ENCODE results near the gene CAVIN4. TPM values are rescaled to one million over a fixed set of nuclear protein-coding genes. Genes with fewer than 3 reads are reported as not detected.

The CAVIN4 gene
- total RNA-seq (2014; rRNA removed; shearing (Covaris generic)) = 0.08 and 0.10 TPM in 2 replicates

DNA sequence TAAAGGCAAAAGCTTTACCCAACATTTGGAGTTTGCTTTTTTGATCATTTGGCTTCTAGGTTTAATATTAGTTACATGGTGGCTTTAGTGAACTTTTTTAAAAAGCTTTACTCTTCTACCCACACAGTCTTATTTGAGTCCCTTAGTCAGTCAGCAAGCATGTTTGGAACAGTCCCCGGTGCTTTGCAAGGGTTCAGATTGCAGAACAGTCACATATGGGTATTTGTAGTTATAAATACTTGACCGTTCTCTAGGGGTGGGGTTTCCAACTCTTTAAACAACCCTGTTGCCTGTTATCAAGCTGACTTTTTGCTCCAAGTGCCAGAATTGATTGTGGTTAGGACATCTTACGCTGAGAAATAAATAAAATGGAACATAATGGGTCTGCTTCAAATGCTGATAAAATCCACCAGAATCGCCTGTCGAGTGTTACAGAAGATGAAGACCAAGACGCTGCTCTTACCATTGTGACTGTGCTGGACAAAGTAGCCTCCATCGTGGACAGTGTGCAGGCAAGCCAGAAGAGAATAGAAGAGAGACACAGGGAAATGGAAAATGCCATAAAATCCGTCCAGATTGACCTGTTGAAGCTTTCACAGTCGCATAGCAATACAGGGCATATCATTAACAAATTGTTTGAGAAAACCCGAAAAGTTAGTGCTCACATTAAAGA lies at the start of gene CAVIN4:
Gene CAVIN4 (plus strand): TSS at position 304 of the 673 bp plus-strand sequence. CDS start 65 bp downstream, at position 369.
- no peak for DNase-seq (ENCODE audit: low spot score)

DNA sequence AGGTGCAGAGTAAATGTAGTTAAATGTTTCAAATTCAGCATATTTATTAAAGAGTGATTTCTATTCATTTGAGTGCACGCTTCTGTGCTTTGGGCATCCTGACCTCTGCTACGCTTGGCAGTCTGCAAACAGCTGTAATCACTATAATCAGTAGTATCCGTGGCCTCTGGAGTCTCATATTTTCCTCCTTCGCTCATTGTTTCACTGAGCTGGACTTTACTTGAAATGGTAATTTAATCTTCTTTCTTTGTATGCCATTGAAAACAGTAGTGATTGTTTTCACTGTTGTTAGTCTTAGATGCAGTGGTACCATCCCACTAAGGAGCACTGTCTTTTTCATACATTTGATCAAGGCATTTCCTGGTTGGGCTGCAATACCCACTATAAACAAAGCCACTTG lies 43.5 kb upstream of the CAVIN4 start:
- no peak for DNase-seq (ENCODE audit: low spot score)

GRCh38 chr9:100540327-100540726 lies 37.6 kb upstream of the CAVIN4 start:
- no peak for DNase-seq (ENCODE audit: low spot score)

- no peak for DNase-seq (ENCODE audit: low spot score)
Measured at GRCh38 chr9:100549048-100549447, 28.8 kb upstream of the CAVIN4 start.

- no peak for DNase-seq (ENCODE audit: low spot score)
Measured at GRCh38 chr9:100554935-100555401, 22.9 kb upstream of the CAVIN4 start.

GRCh38 chr9:100555471-100555870 lies 22.4 kb upstream of the CAVIN4 start:
- DNase-seq (ENCODE audit: low spot score) = no peak

- DNase-seq (ENCODE audit: low spot score) = no peak
Measured at GRCh38 chr9:100557053-100557452, 20.8 kb upstream of the CAVIN4 start.

GRCh38 chr9:100561256-100561655 lies 16.6 kb upstream of the CAVIN4 start:
- DNase-seq (ENCODE audit: low spot score) = no peak

DNA sequence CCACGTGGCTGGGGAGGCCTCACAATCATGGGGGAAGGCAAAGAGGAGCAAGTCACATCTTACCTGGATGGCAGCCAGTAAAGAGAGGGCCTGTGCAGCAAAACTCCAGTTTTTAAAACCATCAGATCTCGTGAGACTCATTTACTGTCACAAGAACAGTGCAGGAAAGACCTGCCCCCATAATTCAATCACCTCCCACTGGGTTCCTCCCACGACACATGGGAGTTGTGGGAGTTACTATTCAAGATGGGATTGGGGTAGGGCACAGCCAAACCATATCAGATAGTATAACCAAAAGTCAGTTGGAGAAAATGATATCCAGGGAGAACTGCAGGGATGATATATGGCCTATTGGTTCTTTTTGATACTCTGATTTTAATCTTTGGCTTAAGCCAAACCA lies 10.0 kb upstream of the CAVIN4 start:
- DNase-seq (ENCODE audit: low spot score) = no peak

GRCh38 chr9:100573655-100574260 lies 4.1 kb upstream of the CAVIN4 start:
- no peak for DNase-seq (ENCODE audit: low spot score)

GRCh38 chr9:100575006-100575405 lies 2.9 kb upstream of the CAVIN4 start:
- DNase-seq (ENCODE audit: low spot score) = no peak

DNA sequence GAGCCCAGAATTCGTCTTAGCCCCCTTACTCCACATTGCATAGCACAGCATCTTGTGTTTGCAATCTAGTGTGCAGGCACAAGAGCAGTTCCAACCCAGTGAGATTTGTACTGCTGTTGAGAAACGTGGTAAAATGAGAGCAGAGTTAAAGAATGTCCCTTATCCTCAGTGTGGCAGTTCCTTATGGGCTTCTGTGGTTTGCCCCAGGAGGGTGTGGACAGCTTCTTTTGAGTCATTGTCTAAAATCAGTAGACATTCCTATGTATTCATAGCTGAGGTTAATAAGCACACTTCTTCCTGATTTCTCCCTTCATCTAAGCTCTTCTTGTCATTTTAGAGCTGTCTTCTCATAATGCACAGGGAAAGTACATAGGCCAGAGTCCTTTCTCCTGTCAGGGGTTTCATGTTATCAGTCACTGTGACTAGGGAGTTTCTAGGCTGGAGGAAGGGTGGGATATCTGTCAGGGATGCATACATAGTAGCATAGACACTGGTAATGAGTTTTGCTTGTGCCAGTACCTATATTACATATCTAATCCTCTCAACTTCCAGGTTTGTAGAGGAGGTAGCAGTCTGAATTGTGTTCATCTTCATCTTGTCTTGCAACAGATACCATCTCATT lies 2.0 kb upstream of the CAVIN4 start:
- DNase-seq (ENCODE audit: low spot score) = no peak

DNA sequence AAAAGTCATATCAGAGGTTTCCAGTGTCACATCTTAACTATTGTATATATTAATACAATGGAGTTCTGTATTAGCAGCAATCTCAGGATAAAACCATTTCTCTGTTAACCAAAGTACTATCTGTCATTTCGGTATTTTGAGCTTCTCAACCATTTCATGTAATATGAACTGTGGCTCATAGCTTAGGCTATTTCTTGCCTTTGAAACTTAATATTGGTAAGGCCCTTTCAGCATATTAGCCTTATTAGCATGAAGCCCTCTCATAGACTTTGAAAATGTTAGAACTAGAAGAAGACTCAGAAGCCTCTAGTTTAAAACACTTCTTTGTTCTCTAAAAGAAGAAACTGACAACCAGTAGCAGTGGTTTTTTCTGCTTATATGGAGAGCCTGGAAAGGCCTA lies 731 bp downstream of the CAVIN4 start:
- DNase-seq (ENCODE audit: low spot score) = no peak

DNA sequence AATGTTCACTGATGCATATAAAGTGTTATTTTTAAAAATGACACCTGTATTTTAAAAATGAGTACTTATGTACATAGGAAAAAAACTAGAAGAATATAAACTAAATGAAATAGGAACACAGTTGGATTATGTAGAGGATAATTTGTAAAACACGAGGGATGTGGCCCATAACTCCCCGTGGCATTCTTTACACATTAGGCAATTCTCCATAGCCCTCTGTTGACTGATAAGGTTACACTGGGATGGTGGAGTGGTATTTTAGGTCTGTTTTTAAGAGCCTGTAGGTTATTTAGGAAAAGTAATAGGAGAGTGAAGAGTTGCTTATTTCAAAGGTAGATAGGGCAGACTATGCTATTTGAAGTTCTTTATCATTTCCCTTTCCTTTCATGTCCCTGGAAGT lies 1.8 kb downstream of the CAVIN4 start:
- DNase-seq (ENCODE audit: low spot score) = no peak

GRCh38 chr9:100580257-100580656 lies 2.4 kb downstream of the CAVIN4 start:
- no peak for DNase-seq (ENCODE audit: low spot score)

- DNase-seq (ENCODE audit: low spot score) = no peak
Measured at GRCh38 chr9:100581081-100581480, 3.2 kb downstream of the CAVIN4 start.

DNA sequence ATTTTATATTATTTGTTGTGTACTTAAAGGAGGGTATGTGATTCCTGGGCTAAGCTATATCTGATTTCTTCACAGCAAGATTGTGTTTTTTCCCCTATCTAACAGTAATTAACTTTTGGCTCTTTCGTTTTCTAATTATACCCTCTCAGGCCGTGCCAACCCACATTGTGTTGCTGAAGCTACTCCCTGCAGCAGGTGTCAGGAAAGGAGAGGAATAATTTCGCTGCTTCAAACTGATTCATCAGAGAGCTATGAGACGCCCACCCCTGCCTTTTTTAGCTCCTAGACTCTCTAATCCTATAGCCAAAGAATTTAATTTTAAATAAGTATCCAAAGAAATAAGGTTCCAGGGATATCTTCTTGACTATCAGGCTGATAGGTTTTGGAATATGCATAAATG lies 3.8 kb downstream of the CAVIN4 start:
- DNase-seq (ENCODE audit: low spot score) = no peak

DNA sequence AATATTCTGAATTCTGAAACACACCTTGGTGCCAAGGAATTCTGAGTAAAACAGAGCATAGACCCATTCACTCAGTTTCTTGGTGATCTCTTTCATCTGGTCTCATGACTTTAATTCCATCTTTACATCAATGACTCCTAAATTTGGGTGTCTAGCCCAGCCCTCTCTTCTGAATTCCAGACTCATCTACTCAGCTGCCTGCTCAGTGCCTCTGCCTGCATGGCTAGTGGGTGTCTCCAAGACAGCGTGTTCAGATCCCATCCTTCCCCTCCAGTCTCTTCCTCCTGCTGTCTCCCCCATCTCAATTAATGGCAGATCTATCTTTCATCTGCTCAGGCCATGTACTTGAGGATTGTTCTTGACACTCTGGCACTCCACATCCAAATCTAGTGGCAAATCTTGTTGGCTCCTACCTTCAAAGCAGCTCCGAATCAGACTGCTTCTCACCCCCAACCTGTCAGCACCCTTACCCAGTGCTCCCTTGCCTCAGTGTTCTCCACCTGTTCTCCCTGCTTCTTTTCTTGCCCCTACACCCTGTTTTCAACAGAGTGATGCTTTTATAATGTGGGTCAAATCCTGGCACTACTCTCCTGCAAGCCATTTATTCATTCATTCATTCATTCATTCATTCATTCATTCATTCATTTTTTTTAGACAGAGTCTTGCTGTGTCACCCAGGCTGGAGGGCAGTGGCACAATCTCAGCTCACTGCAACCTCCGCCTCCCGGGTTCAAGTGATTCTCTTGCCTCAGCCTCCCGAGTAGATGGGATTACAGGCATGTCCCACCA lies 5.3 kb downstream of the CAVIN4 start:
- DNase-seq (ENCODE audit: low spot score) = no peak

DNA sequence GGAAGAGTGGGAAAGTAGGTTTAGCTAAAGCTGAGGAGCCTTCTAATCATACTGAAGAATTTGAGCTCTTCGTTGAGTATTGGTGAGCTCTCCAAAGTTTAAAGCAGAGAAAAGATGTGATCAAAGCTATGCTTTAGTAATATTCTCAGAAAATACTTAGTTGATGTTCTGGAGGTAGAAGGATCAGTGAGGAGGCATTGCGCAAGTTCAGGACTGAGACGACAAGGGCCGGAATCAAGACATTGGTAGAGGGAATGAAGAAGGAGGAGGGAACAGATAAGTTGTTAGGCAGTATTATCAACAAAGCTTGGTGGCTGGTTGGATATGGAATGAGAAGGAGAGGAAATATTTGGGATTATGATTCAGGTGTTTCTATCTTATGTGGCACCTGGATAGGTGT lies 7.1 kb downstream of the CAVIN4 start:
- DNase-seq (ENCODE audit: low spot score) = no peak

- DNase-seq (ENCODE audit: low spot score) = no peak
Measured at GRCh38 chr9:100586093-100586492, 8.2 kb downstream of the CAVIN4 start.

DNA sequence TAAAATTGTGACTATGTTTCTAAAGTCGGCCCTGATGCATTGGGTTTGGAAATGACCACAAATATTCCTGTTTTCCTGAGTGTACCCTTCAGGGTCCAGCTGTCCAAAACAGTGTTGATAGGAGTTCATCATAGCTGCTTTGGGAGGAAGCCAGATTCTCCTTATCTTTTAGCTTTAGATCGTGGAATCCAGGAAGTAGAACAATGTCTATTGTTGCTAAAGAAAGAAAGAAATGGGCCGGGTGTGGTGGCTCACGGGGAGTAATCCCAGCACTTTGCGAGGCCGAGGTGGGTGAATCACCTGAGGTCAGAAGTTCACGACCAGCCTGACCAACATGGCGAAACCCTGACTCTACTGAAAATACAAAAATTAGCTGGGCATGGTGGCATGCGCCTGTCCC lies 9.5 kb downstream of the CAVIN4 start:
- no peak for DNase-seq (ENCODE audit: low spot score)

- DNase-seq (ENCODE audit: low spot score) = no peak
Measured at GRCh38 chr9:100589582-100589981, 11.7 kb downstream of the CAVIN4 start.

Measured in HT-29 (cell line).